ENCODE data around the gene TPK1. TPM values are rescaled to one million over a fixed set of nuclear protein-coding genes. Genes with fewer than 3 reads are reported as not detected.

TPK1 gene
- total and polyA plus RNA-seq, 2 of the 13 experiments (the other 11 are each of a cell fraction or from before 2014, with no cell fraction given): 1.0 to 1.2 TPM

GRCh38 chr7:144534655-144535395 lies 301.0 kb downstream of the TPK1 start (continued):
- TF ChIP-seq ETV5 (CRISPR knock-in tag; IDR thresholded peaks at IDR 0.05; ENCODE audit: borderline replicate concordance) (no peak), ZNF616 (CRISPR knock-in tag; IDR thresholded peaks at IDR 0.05; ENCODE audit: low read depth) (no peak), ZSCAN29 (CRISPR knock-in tag; conservative IDR thresholded peaks at IDR 0.05) (no peak), HNF4G (IDR thresholded peaks at IDR 0.05; ENCODE audit: borderline replicate concordance, low read depth, low read length) (no peak), HNF4G (CRISPR knock-in tag; IDR thresholded peaks at IDR 0.05; ENCODE audit: borderline replicate concordance, low read depth) (no peak), ZNF33B (CRISPR knock-in tag; IDR thresholded peaks at IDR 0.05) (no peak), ZNF562 (CRISPR knock-in tag; IDR thresholded peaks at IDR 0.05; ENCODE audit: borderline replicate concordance) (no peak), ZFP90 (CRISPR knock-in tag; IDR thresholded peaks at IDR 0.05; ENCODE audit: borderline replicate concordance) (no peak), CBX5 (CRISPR knock-in tag; IDR thresholded peaks at IDR 0.05; ENCODE audit: borderline replicate concordance) (no peak), MXD3 (CRISPR knock-in tag; IDR thresholded peaks at IDR 0.05) (no peak)

GRCh38 chr7:144534196-144534595 lies 301.7 kb downstream of the TPK1 start:
- ChIA-PET POLR2A (no interaction called here), CTCF (ENCODE audit: low intra/inter-chr PET ratio, low total read pairs) (no interaction called here)
- 9% methylated on average over 4 of the region's 4 CpGs for WGBS (ENCODE audit: low lambda C conversion rate)
- Histone ChIP-seq H3K36me3 (replicated peaks in 1 of 2; ENCODE audit: control insufficient read depth in 1 of 2, insufficient read depth in 2 of 2, low read length in 2 of 2) (no peaks in the 10 kb centered on the region), H3K27ac (ENCODE audit: extremely low read length, insufficient read depth, low read length) (no peak overlapping the region), H2AFZ (ENCODE audit: low read length) (no peak overlapping the region), H4K20me1 (ENCODE audit: insufficient read depth, low read length) (no peaks in the 10 kb centered on the region), H3K79me2 (ENCODE audit: insufficient read depth, low read length) (no peaks in the 10 kb centered on the region), H3K9me3 (ENCODE audit: low read length) (no peaks in the 10 kb centered on the region; the same call in 1 of the 2 replicates), H3K4me1 (ENCODE audit: insufficient read depth, low read length) (no peaks in the 10 kb centered on the region), H3K9ac (ENCODE audit: insufficient read depth, low read depth, low read length) (no peak overlapping the region), H3K27me3 (ENCODE audit: control insufficient read depth in 1 of 2, insufficient read depth in 2 of 2, low read length in 2 of 2) (no peaks in the 10 kb centered on the region), H3K4me3 (replicated peaks in 1 of 3; ENCODE audit: insufficient read depth in 1 of 3, low read depth in 2 of 3, low read length in 3 of 3) (no peak overlapping the region), H3K4me2 (ENCODE audit: low read depth, low read length) (no peak overlapping the region)
- in situ Hi-C loops (cut with HindIII; ENCODE audit: extremely low pct_ligation_motif_present, low pct_unique_long_range_greater_than_20kb) (no loop called here), intact Hi-C loops (cut with micrococcal nuclease; ENCODE audit: unreplicated experiment) (no loop called here)
- ATAC-seq (no peak; the same call in 2 of the 3 replicates), DNase-seq (ENCODE audit: low spot score) (peak; percentile 19), FAIRE-seq (no peak)
- BruUV-seq (replicated peaks): no TSS peak
- TF ChIP-seq SMC3 (IDR thresholded peaks at IDR 0.05; ENCODE audit: low read length) (no peak), CEBPG (CRISPR knock-in tag; IDR thresholded peaks at IDR 0.05) (0 out of 2 replicates have a peak, but pooled peaks have one; percentile 9), ZNF883 (CRISPR knock-in tag; IDR thresholded peaks at IDR 0.05; ENCODE audit: not compliant biosample characterization) (no peak), ZKSCAN5 (CRISPR knock-in tag; IDR thresholded peaks at IDR 0.05) (no peak), NFAT5 (CRISPR knock-in tag; IDR thresholded peaks at IDR 0.05) (no peak), ZNF841 (CRISPR knock-in tag; IDR thresholded peaks at IDR 0.05; ENCODE audit: borderline replicate concordance) (no peak), CREB1 (IDR thresholded peaks at IDR 0.05) (no peak), CREB1 (CRISPR knock-in tag; IDR thresholded peaks at IDR 0.05) (peak; percentile 42; the same call in 1 of the 2 replicates)
- TF ChIP-seq, protein P1, sequence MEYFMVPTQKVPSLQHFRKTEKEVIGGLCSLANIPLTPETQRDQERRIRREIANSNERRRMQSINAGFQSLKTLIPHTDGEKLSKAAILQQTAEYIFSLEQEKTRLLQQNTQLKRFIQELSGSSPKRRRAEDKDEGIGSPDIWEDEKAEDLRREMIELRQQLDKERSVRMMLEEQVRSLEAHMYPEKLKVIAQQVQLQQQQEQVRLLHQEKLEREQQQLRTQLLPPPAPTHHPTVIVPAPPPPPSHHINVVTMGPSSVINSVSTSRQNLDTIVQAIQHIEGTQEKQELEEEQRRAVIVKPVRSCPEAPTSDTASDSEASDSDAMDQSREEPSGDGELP (IDR thresholded peaks at IDR 0.05; ENCODE audit: borderline replicate concordance, low read depth): no peak

All from HepG2 (cell line).